Peyer's patch (tissue), 4 donors: ENCODE results near the gene HTRA1.

ENCODE experiments used
- CTCF ChIP-seq, 6 experiments: fragments of 450-650 bp in 4 of 6; fragments of 200-600 bp in 2 of 6; sonication (generic) in 1 of 6; IDR thresholded peaks; one replicate each; pipeline ENCODE4 v1.5.1; 2017 to 2019; ENCODE audit warnings: antibody characterized with exemption in 6 of 6, mild to moderate bottlenecking in 3 of 6, moderate library complexity in 1 of 6
- POLR2A ChIP-seq, 2 donors: fragments of 450-650 bp; IDR thresholded peaks; one replicate each; pipeline ENCODE4 v1.5.1; 2017; ENCODE audit warnings: antibody characterized with exemption in 2 of 2, mild to moderate bottlenecking in 2 of 2, moderate library complexity in 2 of 2

GRCh38 chr10:122541541-122542002 is 80.2 kb downstream of the HTRA1 start:
- no peak for TF ChIP-seq CTCF (IDR thresholded peaks at IDR 0.05)
- TF ChIP-seq POLR2A (IDR thresholded peaks at IDR 0.05): no peak
